GM23338 (cell line): ENCODE data around the gene HIVEP3. TPM values are rescaled to one million over a fixed set of nuclear protein-coding genes. Genes with fewer than 3 reads are reported as not detected.

ENCODE experiments used
- ATAC-seq: fragments of 200-7000 bp; cut with Tn5 transposase; 3 replicates; pipeline ENCODE4 v1.9.1; 2020
- DNase-seq: peaks from one replicate; pipeline ENCODE4 v3.0.0-alpha.2; 2015; ENCODE audit warnings: low spot score
- H2AFZ ChIP-seq: fragments of 200-600 bp; sonication (generic); 2 replicates; pipeline ENCODE4 v1.8.0; 2016; ENCODE audit warnings: antibody characterized with exemption, mild to moderate bottlenecking, moderate library complexity
- H3F3A ChIP-seq: fragments of 200-600 bp; sonication (generic); replicated peaks from 2 replicates; pipeline ENCODE4 v1.8.0; 2017; ENCODE audit warnings: antibody characterized with exemption, mixed run types, low read depth
- H3K27ac ChIP-seq: fragments of 200-600 bp; sonication (generic); 2 replicates; pipeline ENCODE4 v1.6.1; 2016; ENCODE audit warnings: low read depth
- H3K27me3 ChIP-seq: fragments of 200-600 bp; sonication (generic); 2 replicates; pipeline ENCODE4 v1.8.0; 2016; ENCODE audit warnings: mild to moderate bottlenecking, mixed run types, moderate library complexity; ENCODE audit not compliant: insufficient read depth
- H3K36me3 ChIP-seq: fragments of 200-600 bp; sonication (generic); 2 replicates; pipeline ENCODE4 v1.8.0; 2016; ENCODE audit warnings: mild to moderate bottlenecking; ENCODE audit not compliant: insufficient read depth
- H3K4me1 ChIP-seq: fragments of 200-600 bp; sonication (generic); 2 replicates; pipeline ENCODE4 v1.8.0; 2016; ENCODE audit warnings: mild to moderate bottlenecking, moderate library complexity; ENCODE audit not compliant: insufficient read depth
- H3K4me2 ChIP-seq: fragments of 200-600 bp; sonication (generic); 2 replicates; pipeline ENCODE4 v1.7.1; 2017; ENCODE audit warnings: mixed run types
- H3K4me3 ChIP-seq: fragments of 200-600 bp; sonication (generic); 2 replicates; pipeline ENCODE4 v1.6.1; 2016; ENCODE audit warnings: mixed run types
- H3K79me2 ChIP-seq: fragments of 200-600 bp; sonication (generic); replicated peaks from 2 replicates; pipeline ENCODE4 v1.8.0; 2017; ENCODE audit warnings: mild to moderate bottlenecking; ENCODE audit not compliant: insufficient read depth
- H3K9me2 ChIP-seq: fragments of 200-600 bp; sonication (generic); 2 replicates; pipeline ENCODE4 v1.8.0; 2017; ENCODE audit not compliant: insufficient read depth
- H4K20me1 ChIP-seq: fragments of 200-600 bp; sonication (generic); replicated peaks from 2 replicates; pipeline ENCODE4 v1.8.0; 2017; ENCODE audit warnings: mild to moderate bottlenecking; ENCODE audit not compliant: insufficient read depth
- H3K27ac Mint-ChIP-seq: 2 replicates; pipeline ENCODE4 v1.8.0; 2020; ENCODE audit warnings: inconsistent platforms, mild to moderate bottlenecking, moderate library complexity, mixed read lengths
- H3K27me3 Mint-ChIP-seq: 3 replicates; pipeline ENCODE4 v1.8.0; 2022; ENCODE audit warnings: low read depth, mild to moderate bottlenecking, moderate library complexity, mixed read lengths, inconsistent platforms; ENCODE audit not compliant: insufficient read depth, poor library complexity
- H3K36me3 Mint-ChIP-seq: 3 replicates; pipeline ENCODE4 v1.8.0; 2021; ENCODE audit warnings: low read depth, mild to moderate bottlenecking, inconsistent platforms, moderate library complexity, mixed read lengths
- H3K4me1 Mint-ChIP-seq: 3 replicates; pipeline ENCODE4 v1.8.0; 2020; ENCODE audit warnings: mild to moderate bottlenecking, inconsistent platforms, mixed read lengths
- H3K4me3 Mint-ChIP-seq: 3 replicates; pipeline ENCODE4 v1.8.0; 2021; ENCODE audit warnings: moderate library complexity, mild to moderate bottlenecking, inconsistent platforms, mixed read lengths
- H3K9me3 Mint-ChIP-seq: 3 replicates; pipeline ENCODE4 v1.8.0; 2020; ENCODE audit warnings: moderate library complexity, mild to moderate bottlenecking, inconsistent platforms, mixed read lengths
- CREB1 ChIP-seq: fragments of 250-450 bp; sonication (Bioruptor Pico); IDR thresholded peaks from 2 replicates; pipeline ENCODE4 v1.5.0; 2020; ENCODE audit warnings: low read depth, mild to moderate bottlenecking, moderate library complexity
- EZH2 ChIP-seq: fragments of 200-600 bp; sonication (generic); IDR thresholded peaks from one replicate; pipeline ENCODE4 v1.8.0; 2017; ENCODE audit warnings: antibody characterized with exemption, mild to moderate bottlenecking, low read depth; ENCODE audit not compliant: unreplicated experiment
- JUNB ChIP-seq: IDR thresholded peaks from one replicate; pipeline ENCODE4 v1.6.1; 2016; ENCODE audit warnings: antibody characterized with exemption; ENCODE audit not compliant: unreplicated experiment
- NANOG ChIP-seq: IDR thresholded peaks from 2 replicates; pipeline ENCODE4 v1.6.1; 2016; ENCODE audit warnings: antibody characterized with exemption, borderline replicate concordance
- POLR2AphosphoS5 ChIP-seq: IDR thresholded peaks from 2 replicates; pipeline ENCODE4 v1.6.1; 2016; ENCODE audit warnings: antibody characterized with exemption, low read depth
- REST ChIP-seq: IDR thresholded peaks from one replicate; pipeline ENCODE4 v1.6.1; 2018; ENCODE audit warnings: antibody characterized with exemption; ENCODE audit not compliant: unreplicated experiment
- STAT1 ChIP-seq: IDR thresholded peaks from one replicate; pipeline ENCODE4 v1.6.1; 2016; ENCODE audit warnings: antibody characterized with exemption; ENCODE audit not compliant: unreplicated experiment
- ZNF331 ChIP-seq: fragments of 250-450 bp; sonication (Bioruptor Pico); IDR thresholded peaks from 2 replicates; pipeline ENCODE4 v1.5.0; 2020; ENCODE audit warnings: low read depth, mild to moderate bottlenecking, moderate library complexity
- polyA plus RNA-seq: library from polyadenylated mRNA; unstranded; fragments of >200 nt; fragmentation: Nextera tagmentation; extraction: Ambion mirVana; gene quantifications from 2 replicates; pipeline ENCODE4 v1.2.1, GENCODE V29; 2016
- total RNA-seq: library from RNA; depleted of rRNA; stranded (reverse); fragments of >200 nt; shearing (Covaris generic); gene quantifications from 2 replicates; pipeline ENCODE4 v1.2.3, GENCODE V29; 2014
- TF ChIP-seq, protein P1 (sequence below): fragments of 250-450 bp; sonication (Bioruptor Pico); IDR thresholded peaks from 2 replicates; pipeline ENCODE4 v1.5.0; 2020; ENCODE audit warnings: mild to moderate bottlenecking, moderate library complexity

The HIVEP3 gene
- total and polyA plus RNA-seq, 2 experiments from 2014 or later, result 0.14 to 0.24 TPM

GRCh38 chr1:41751804-41752513, 166.8 kb downstream of the HIVEP3 start (continued):
- TF ChIP-seq ZNF331 (CRISPR knock-in tag) (no peak), REST (no peak)

- Mint-ChIP-seq H3K4me1 (peaks cover 14% of the 10 kb centered on the region), H3K9me3 (no peaks in the 10 kb centered on the region; the same call in 2 of the 3 replicates), H3K27me3 (peaks cover 10% of the 10 kb centered on the region), H3K4me3 (no peak overlapping the region), H3K27ac (no peak overlapping the region), H3K36me3 (no peaks in the 10 kb centered on the region)
- Histone ChIP-seq H3K4me1 (no peaks in the 10 kb centered on the region), H3K4me3 (no peak overlapping the region), H3K4me2 (no peak overlapping the region), H3K27me3 (no peaks in the 10 kb centered on the region), H3K79me2 (no peaks in the 10 kb centered on the region), H3K9me2 (no peaks in the 10 kb centered on the region), H3F3A (no peaks in the 10 kb centered on the region), H3K36me3 (no peaks in the 10 kb centered on the region), H2AFZ (no peak overlapping the region), H4K20me1 (no peaks in the 10 kb centered on the region), H3K27ac (no peak overlapping the region)
- no peak for DNase-seq
- ATAC-seq, result no peak
- TF ChIP-seq JUNB, result no peak
- no peak for TF ChIP-seq ZNF331 (CRISPR knock-in tag)
- no peak for TF ChIP-seq EZH2
Observed at GRCh38 chr1:41749991-41750745, 168.6 kb downstream of the HIVEP3 start.

DNA sequence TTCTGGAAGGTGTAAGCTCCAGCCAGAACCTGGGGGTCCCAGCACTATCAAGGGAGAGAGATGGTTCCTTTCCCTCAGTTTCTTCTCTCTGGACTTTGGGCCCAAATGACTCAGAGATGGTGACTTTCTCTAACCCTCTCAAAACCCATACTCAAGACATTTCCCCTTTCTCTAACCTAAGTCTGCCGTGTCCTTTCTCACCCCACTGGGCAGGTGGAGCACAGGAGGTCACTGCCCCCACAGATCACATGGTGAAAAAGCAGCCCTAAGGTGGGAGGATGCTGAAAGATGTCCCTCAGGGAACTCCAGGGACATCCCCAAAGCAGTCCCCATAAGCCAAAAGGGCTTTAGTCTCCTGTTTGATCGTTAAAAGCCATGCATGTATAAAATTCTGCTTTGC, 173.7 kb downstream of the HIVEP3 start:
- H3K9me3 Mint-ChIP-seq, result no peaks in the 10 kb centered on the region; the same call in 2 of the 3 replicates
- no peak overlapping the region for H3K27ac Mint-ChIP-seq
- Histone ChIP-seq H3K79me2 (no peaks in the 10 kb centered on the region), H3K9me2 (no peaks in the 10 kb centered on the region), H3K27me3 (no peaks in the 10 kb centered on the region), H3K27ac (no peak overlapping the region), H3K4me3 (no peak overlapping the region), H3K4me2 (no peak overlapping the region), H3K36me3 (no peaks in the 10 kb centered on the region), H3F3A (no peaks in the 10 kb centered on the region), H4K20me1 (no peaks in the 10 kb centered on the region), H3K4me1 (no peaks in the 10 kb centered on the region), H2AFZ (no peak overlapping the region)
- H3K4me3 Mint-ChIP-seq, result no peak overlapping the region
- H3K36me3 Mint-ChIP-seq, result no peaks in the 10 kb centered on the region
- ATAC-seq, result no peak
- H3K4me1 Mint-ChIP-seq, result no peaks in the 10 kb centered on the region
- no peak for DNase-seq
- peaks cover 6% of the 10 kb centered on the region for H3K27me3 Mint-ChIP-seq
- TF ChIP-seq NANOG, result no peak
- no peak for TF ChIP-seq CREB1 (CRISPR knock-in tag)
- TF ChIP-seq, protein P1, sequence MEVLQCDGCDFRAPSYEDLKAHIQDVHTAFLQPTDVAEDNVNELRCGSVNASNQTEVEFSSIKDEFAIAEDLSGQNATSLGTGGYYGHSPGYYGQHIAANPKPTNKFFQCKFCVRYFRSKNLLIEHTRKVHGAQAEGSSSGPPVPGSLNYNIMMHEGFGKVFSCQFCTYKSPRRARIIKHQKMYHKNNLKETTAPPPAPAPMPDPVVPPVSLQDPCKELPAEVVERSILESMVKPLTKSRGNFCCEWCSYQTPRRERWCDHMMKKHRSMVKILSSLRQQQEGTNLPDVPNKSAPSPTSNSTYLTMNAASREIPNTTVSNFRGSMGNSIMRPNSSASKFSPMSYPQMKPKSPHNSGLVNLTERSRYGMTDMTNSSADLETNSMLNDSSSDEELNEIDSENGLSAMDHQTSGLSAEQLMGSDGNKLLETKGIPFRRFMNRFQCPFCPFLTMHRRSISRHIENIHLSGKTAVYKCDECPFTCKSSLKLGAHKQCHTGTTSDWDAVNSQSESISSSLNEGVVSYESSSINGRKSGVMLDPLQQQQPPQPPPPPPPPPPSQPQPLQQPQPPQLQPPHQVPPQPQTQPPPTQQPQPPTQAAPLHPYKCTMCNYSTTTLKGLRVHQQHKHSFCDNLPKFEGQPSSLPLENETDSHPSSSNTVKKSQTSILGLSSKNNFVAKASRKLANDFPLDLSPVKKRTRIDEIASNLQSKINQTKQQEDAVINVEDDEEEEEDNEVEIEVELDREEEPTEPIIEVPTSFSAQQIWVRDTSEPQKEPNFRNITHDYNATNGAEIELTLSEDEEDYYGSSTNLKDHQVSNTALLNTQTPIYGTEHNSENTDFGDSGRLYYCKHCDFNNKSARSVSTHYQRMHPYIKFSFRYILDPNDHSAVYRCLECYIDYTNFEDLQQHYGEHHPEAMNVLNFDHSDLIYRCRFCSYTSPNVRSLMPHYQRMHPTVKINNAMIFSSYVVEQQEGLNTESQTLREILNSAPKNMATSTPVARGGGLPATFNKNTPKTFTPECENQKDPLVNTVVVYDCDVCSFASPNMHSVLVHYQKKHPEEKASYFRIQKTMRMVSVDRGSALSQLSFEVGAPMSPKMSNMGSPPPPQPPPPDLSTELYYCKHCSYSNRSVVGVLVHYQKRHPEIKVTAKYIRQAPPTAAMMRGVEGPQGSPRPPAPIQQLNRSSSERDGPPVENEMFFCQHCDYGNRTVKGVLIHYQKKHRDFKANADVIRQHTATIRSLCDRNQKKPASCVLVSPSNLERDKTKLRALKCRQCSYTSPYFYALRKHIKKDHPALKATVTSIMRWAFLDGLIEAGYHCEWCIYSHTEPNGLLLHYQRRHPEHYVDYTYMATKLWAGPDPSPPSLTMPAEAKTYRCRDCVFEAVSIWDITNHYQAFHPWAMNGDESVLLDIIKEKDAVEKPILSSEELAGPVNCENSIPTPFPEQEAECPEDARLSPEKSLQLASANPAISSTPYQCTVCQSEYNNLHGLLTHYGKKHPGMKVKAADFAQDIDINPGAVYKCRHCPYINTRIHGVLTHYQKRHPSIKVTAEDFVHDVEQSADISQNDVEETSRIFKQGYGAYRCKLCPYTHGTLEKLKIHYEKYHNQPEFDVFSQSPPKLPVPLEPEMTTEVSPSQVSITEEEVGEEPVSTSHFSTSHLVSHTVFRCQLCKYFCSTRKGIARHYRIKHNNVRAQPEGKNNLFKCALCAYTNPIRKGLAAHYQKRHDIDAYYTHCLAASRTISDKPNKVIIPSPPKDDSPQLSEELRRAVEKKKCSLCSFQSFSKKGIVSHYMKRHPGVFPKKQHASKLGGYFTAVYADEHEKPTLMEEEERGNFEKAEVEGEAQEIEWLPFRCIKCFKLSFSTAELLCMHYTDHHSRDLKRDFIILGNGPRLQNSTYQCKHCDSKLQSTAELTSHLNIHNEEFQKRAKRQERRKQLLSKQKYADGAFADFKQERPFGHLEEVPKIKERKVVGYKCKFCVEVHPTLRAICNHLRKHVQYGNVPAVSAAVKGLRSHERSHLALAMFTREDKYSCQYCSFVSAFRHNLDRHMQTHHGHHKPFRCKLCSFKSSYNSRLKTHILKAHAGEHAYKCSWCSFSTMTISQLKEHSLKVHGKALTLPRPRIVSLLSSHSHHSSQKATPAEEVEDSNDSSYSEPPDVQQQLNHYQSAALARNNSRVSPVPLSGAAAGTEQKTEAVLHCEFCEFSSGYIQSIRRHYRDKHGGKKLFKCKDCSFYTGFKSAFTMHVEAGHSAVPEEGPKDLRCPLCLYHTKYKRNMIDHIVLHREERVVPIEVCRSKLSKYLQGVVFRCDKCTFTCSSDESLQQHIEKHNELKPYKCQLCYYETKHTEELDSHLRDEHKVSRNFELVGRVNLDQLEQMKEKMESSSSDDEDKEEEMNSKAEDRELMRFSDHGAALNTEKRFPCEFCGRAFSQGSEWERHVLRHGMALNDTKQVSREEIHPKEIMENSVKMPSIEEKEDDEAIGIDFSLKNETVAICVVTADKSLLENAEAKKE (CRISPR knock-in tag), result no peak
- no peak for TF ChIP-seq JUNB
- TF ChIP-seq STAT1, result no peak
- no peak for TF ChIP-seq POLR2AphosphoS5
